HEK293 (cell line): Measurements from ENCODE around the gene EFEMP1.

Experiments used
- PBX3 ChIP-seq: sonication (generic); formaldehyde crosslinking; IDR thresholded peaks from 2 replicates; pipeline ENCODE4 v1.8.1; 2022; ENCODE audit warnings: mild to moderate bottlenecking, moderate library complexity, missing genetic modification reagents
- ZBTB1 ChIP-seq: fragments of 450-650 bp; formaldehyde crosslinking; IDR thresholded peaks from 2 replicates; pipeline ENCODE4 v1.5.1; 2016; ENCODE audit warnings: missing biosample characterization, missing genetic modification characterization
- ZNF202 ChIP-seq: fragments of 450-650 bp; formaldehyde crosslinking; IDR thresholded peaks from 2 replicates; pipeline ENCODE4 v1.5.1; 2016; ENCODE audit warnings: missing biosample characterization, missing genetic modification characterization, borderline replicate concordance
- ZNF426 ChIP-seq: fragments of 450-650 bp; formaldehyde crosslinking; IDR thresholded peaks from 2 replicates; pipeline ENCODE4 v1.5.1; 2017; ENCODE audit warnings: missing biosample characterization, missing genetic modification characterization, mild to moderate bottlenecking, inconsistent platforms, moderate library complexity
- ZNF701 ChIP-seq: fragments of 450-650 bp; formaldehyde crosslinking; IDR thresholded peaks from 2 replicates; pipeline ENCODE4 v1.5.1; 2016; ENCODE audit warnings: missing biosample characterization, missing genetic modification characterization
- TF ChIP-seq, protein P1 (sequence below): fragments of 450-650 bp; formaldehyde crosslinking; IDR thresholded peaks from 2 replicates; pipeline ENCODE4 v1.5.1; 2016; ENCODE audit warnings: missing biosample characterization, missing genetic modification characterization
- TF ChIP-seq, protein P2 (sequence below): fragments of 450-650 bp; formaldehyde crosslinking; IDR thresholded peaks from 2 replicates; pipeline ENCODE4 v1.5.1; 2016; ENCODE audit warnings: missing biosample characterization, missing genetic modification characterization

GRCh38 chr2:55842046-55842445, 81.5 kb downstream of the EFEMP1 start:
- TF ChIP-seq ZBTB1 (tag by site-specific recombination) (no peak), ZNF701 (tag by site-specific recombination) (no peak), ZNF202 (tag by site-specific recombination) (no peak), ZNF426 (no peak), PBX3 (CRISPR knock-in tag) (no peak)
- TF ChIP-seq, protein P1, sequence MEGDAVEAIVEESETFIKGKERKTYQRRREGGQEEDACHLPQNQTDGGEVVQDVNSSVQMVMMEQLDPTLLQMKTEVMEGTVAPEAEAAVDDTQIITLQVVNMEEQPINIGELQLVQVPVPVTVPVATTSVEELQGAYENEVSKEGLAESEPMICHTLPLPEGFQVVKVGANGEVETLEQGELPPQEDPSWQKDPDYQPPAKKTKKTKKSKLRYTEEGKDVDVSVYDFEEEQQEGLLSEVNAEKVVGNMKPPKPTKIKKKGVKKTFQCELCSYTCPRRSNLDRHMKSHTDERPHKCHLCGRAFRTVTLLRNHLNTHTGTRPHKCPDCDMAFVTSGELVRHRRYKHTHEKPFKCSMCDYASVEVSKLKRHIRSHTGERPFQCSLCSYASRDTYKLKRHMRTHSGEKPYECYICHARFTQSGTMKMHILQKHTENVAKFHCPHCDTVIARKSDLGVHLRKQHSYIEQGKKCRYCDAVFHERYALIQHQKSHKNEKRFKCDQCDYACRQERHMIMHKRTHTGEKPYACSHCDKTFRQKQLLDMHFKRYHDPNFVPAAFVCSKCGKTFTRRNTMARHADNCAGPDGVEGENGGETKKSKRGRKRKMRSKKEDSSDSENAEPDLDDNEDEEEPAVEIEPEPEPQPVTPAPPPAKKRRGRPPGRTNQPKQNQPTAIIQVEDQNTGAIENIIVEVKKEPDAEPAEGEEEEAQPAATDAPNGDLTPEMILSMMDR (tag by site-specific recombination): no peak
- TF ChIP-seq, protein P2, sequence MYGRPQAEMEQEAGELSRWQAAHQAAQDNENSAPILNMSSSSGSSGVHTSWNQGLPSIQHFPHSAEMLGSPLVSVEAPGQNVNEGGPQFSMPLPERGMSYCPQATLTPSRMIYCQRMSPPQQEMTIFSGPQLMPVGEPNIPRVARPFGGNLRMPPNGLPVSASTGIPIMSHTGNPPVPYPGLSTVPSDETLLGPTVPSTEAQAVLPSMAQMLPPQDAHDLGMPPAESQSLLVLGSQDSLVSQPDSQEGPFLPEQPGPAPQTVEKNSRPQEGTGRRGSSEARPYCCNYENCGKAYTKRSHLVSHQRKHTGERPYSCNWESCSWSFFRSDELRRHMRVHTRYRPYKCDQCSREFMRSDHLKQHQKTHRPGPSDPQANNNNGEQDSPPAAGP: no peak
